CD4-positive, alpha-beta T cell treated with Interleukin-17A for 4 hours (primary cell): ENCODE results near the gene FARP1.

Source experiments
- DNase-seq: peaks from one replicate; pipeline ENCODE4 v3.0.0-alpha.2; 2020; ENCODE audit warnings: mixed read lengths

The FARP1 gene

GRCh38 chr13:98203646-98204326, 60.9 kb downstream of the FARP1 start:
- no peak for DNase-seq

- no peak for DNase-seq
Observed at GRCh38 chr13:98204546-98204945, 61.7 kb downstream of the FARP1 start.

- DNase-seq: no peak
Observed at GRCh38 chr13:98206946-98207345, 64.1 kb downstream of the FARP1 start.

GRCh38 chr13:98207416-98207815, 64.5 kb downstream of the FARP1 start:
- DNase-seq: no peak

GRCh38 chr13:98208606-98209005, 65.7 kb downstream of the FARP1 start:
- no peak for DNase-seq

GRCh38 chr13:98212763-98213162, 69.9 kb downstream of the FARP1 start:
- DNase-seq: no peak

GRCh38 chr13:98213354-98213753, 70.5 kb downstream of the FARP1 start:
- DNase-seq: no peak

GRCh38 chr13:98214008-98214643, 71.2 kb downstream of the FARP1 start:
- no peak for DNase-seq

GRCh38 chr13:98214707-98215106, 71.8 kb downstream of the FARP1 start:
- no peak for DNase-seq

- DNase-seq: no peak
Observed at GRCh38 chr13:98215508-98215907, 72.6 kb downstream of the FARP1 start.

GRCh38 chr13:98216135-98216565, 73.3 kb downstream of the FARP1 start:
- DNase-seq: no peak

- no peak for DNase-seq
Observed at GRCh38 chr13:98216711-98217285, 73.9 kb downstream of the FARP1 start.

GRCh38 chr13:98217597-98217996, 74.7 kb downstream of the FARP1 start:
- DNase-seq: no peak

GRCh38 chr13:98219685-98220084, 76.8 kb downstream of the FARP1 start:
- DNase-seq: no peak

- no peak for DNase-seq
Observed at GRCh38 chr13:98220271-98220791, 77.4 kb downstream of the FARP1 start.

- DNase-seq: no peak
Observed at GRCh38 chr13:98221234-98221633, 78.3 kb downstream of the FARP1 start.

GRCh38 chr13:98222081-98222554, 79.2 kb downstream of the FARP1 start:
- DNase-seq: no peak

- no peak for DNase-seq
Observed at GRCh38 chr13:98222816-98223215, 79.9 kb downstream of the FARP1 start.

- no peak for DNase-seq
Observed at GRCh38 chr13:98223741-98224140, 80.8 kb downstream of the FARP1 start.

- DNase-seq: no peak
Observed at GRCh38 chr13:98224557-98224956, 81.7 kb downstream of the FARP1 start.

- DNase-seq: no peak
Observed at GRCh38 chr13:98225036-98225940, 82.4 kb downstream of the FARP1 start.

GRCh38 chr13:98226496-98226895, 83.6 kb downstream of the FARP1 start:
- DNase-seq: no peak
